Measurements from ENCODE around the gene EXOC2.

- TF ChIP-seq CTCF (optimal IDR thresholded peaks at IDR 0.05 in 1 of 3, IDR thresholded peaks at IDR 0.05 in 1 of 3, conservative IDR thresholded peaks at IDR 0.05 in 1 of 3; ENCODE audit: extremely low read depth in 1 of 3, insufficient read depth in 2 of 3, low read length in 3 of 3): no peak
- TF ChIP-seq EZH2 (IDR thresholded peaks at IDR 0.05; ENCODE audit: low read length): no peak
Measured at GRCh38 chr6:699319-699718, 6.4 kb upstream of the EXOC2 start.

All from keratinocyte (primary cell).